ENCODE measurements around the gene ATP5PO. TPM values are rescaled to one million over a fixed set of nuclear protein-coding genes. Genes with fewer than 3 reads are reported as not detected.
A peak's percentile ranks its signal among the peaks of the same experiment; 100 is the strongest.

Gene ATP5PO
- total RNA-seq, 1 donor from 2014 or later: 100 TPM

GRCh38 chr21:33859373-33860102 lies 56.1 kb downstream of the ATP5PO start:
- no peak overlapping the region for H3K4me3 ChIP-seq
- TF ChIP-seq CTCF (IDR thresholded peaks at IDR 0.05): no peak
- H3K9me3 ChIP-seq: no peaks in the 10 kb centered on the region
- no peak for DNase-seq
- H3K27me3 ChIP-seq (ENCODE audit: low read depth): no peaks in the 10 kb centered on the region
- no peak for ATAC-seq
- H3K4me1 ChIP-seq: no peaks in the 10 kb centered on the region
- intact Hi-C loops (cut with DNase I): no loop called here
- H3K27ac ChIP-seq: no peak overlapping the region
- no peaks in the 10 kb centered on the region for H3K36me3 ChIP-seq

DNA sequence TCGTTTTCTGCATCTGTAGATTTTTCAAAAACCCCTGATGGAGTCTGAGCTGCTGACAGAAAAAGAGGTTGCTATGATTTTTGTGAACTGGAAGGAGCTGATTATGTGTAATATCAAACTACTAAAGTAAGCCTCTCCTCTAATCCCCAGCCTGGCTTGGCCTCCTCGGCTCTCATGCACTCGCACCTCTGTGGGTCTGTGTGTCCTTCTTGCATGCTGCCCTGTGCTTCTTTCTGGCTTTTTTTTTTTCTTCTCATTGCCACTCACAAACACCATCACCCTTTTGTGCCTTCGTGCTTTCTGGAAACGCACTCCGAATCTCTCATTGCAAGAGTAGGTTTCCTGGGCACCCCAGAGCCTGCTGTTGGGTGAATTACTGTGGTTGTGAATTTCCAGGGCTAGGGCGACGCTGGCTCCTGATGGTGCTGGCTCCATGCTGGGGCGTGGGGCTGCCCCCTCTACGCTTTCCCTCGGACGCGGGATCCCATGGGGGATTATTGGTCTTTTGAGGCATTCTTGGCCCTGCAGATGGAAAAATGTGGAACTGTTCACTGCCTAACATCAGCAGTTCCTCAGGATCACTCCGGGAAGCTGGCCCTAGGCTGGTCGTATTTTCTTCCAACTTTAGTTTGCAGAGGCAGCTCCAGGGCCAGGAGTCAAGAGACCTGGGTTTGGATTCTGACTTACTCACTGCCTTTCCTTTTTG lies 56.8 kb downstream of the ATP5PO start:
- ATAC-seq: no peak
- Histone ChIP-seq H3K27me3 (ENCODE audit: low read depth) (no peaks in the 10 kb centered on the region), H3K36me3 (no peaks in the 10 kb centered on the region), H3K4me1 (no peaks in the 10 kb centered on the region), H3K9me3 (no peaks in the 10 kb centered on the region), H3K4me3 (no peak overlapping the region), H3K27ac (no peak overlapping the region)
- intact Hi-C loops (cut with DNase I): no loop called here
- no peak for TF ChIP-seq CTCF (IDR thresholded peaks at IDR 0.05)
- no peak for DNase-seq

DNA sequence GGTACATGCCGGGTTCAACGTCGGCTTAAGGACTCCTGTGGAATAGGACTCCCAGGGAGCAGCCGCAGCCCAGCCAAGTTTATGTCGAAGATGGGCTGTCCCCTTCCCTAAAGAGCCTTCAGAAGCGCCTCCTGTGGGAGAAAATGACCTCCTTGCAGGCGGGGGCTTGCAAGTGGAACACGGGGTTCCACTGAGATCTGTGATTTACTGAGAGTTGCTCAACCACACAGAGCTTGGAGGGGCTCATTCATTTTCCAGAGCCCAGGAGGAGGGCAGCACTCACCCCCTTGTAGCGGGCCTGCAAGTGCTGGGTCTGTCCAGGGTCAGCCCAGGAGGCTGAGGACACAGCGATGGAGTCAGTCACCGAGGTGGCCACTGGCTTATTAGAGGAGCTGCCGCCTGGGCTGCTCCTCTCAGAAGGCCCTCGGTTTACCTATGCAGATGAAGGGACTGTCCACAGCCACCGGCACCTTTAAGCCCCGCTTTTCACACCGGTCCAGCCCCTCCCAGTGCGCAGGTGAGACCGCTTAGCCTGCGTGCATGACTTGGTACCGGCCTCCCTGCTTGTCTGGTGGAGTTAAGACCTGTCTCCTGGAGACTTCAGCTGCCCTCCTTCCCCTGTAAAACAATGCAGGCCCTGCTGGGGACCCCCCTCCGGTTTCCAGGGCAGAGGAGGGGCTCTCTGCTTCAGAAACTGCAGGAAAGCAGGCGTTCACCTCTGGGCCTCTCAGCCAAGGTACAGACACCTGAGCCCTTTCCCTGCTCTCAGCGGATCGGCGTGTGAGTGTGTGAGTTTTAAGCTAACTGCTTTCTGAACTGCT lies 57.5 kb downstream of the ATP5PO start:
- H3K27ac ChIP-seq: no peak overlapping the region
- intact Hi-C loops (cut with DNase I): no loop called here
- ATAC-seq: no peak
- no peak for TF ChIP-seq CTCF (IDR thresholded peaks at IDR 0.05)
- H3K27me3 ChIP-seq (ENCODE audit: low read depth): no peaks in the 10 kb centered on the region
- no peak overlapping the region for H3K4me3 ChIP-seq
- H3K9me3 ChIP-seq: no peaks in the 10 kb centered on the region
- no peaks in the 10 kb centered on the region for H3K36me3 ChIP-seq
- no peak for DNase-seq
- no peaks in the 10 kb centered on the region for H3K4me1 ChIP-seq

- DNase-seq (no peak), ATAC-seq (no peak)
- no peaks in the 10 kb centered on the region for H3K27me3 ChIP-seq (ENCODE audit: low read depth)
- H3K27ac ChIP-seq: no peak overlapping the region
- no peaks in the 10 kb centered on the region for H3K4me1 ChIP-seq
- H3K4me3 ChIP-seq: no peak overlapping the region
- H3K9me3 ChIP-seq: no peaks in the 10 kb centered on the region
- TF ChIP-seq CTCF (IDR thresholded peaks at IDR 0.05): no peak
- H3K36me3 ChIP-seq: no peaks in the 10 kb centered on the region
- intact Hi-C loops (cut with DNase I): no loop called here
Measured at GRCh38 chr21:33856893-33857527, 58.6 kb downstream of the ATP5PO start.

DNA sequence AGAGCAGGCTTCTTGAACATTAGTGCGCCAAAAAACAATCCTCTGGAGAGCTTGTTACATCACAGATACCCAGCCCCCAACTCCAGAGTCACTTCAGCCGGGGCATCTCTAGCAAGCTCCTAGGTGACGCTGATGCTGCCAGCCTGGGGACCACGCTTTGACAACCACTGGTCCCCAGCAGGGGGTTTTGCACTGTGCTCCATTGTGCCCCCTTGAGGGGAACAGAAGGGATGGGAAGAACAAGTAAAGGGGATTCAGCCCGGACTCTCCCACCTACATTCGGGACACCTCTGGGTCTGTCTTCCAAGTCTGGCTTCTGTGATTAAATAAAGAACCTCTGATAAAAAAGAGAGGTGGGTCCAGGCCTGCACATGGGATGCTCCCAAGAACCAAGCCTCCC lies 60.4 kb downstream of the ATP5PO start:
- intact Hi-C loops (cut with DNase I): no loop called here
- DNase-seq: no peak
- peak in 1 of 2 donors; percentile 7 for ATAC-seq
- no peaks in the 10 kb centered on the region for H3K9me3 ChIP-seq
- no peaks in the 10 kb centered on the region for H3K27me3 ChIP-seq (ENCODE audit: low read depth)
- no peaks in the 10 kb centered on the region for H3K36me3 ChIP-seq
- H3K4me3 ChIP-seq: no peak overlapping the region
- H3K27ac ChIP-seq: no peak overlapping the region
- TF ChIP-seq CTCF (IDR thresholded peaks at IDR 0.05): no peak
- no peaks in the 10 kb centered on the region for H3K4me1 ChIP-seq

All from lower lobe of right lung (tissue), 2 donors.